Lower lobe of right lung (tissue), 2 donors: ENCODE data around the gene COL9A2. TPM values are rescaled to one million over a fixed set of nuclear protein-coding genes. Genes with fewer than 3 reads are reported as not detected.

ENCODE experiments used
- ATAC-seq, 2 donors: fragments of 200-7000 bp; cut with Tn5 transposase; one replicate each; pipeline ENCODE4 v1.9.1; 2020 to 2022; ENCODE audit warnings: mild to moderate bottlenecking in 2 of 2, moderate library complexity in 2 of 2
- DNase-seq: peaks from one replicate; pipeline ENCODE4 v3.0.0-alpha.2; 2020
- H3K27ac ChIP-seq: fragments of 200-600 bp; one replicate; pipeline ENCODE4 v1.8.0; 2022
- H3K27me3 ChIP-seq: fragments of 200-600 bp; one replicate; pipeline ENCODE4 v1.8.0; 2022; ENCODE audit warnings: low read depth
- H3K36me3 ChIP-seq: fragments of 200-600 bp; one replicate; pipeline ENCODE4 v1.8.0; 2022; ENCODE audit warnings: mild to moderate bottlenecking
- H3K4me1 ChIP-seq: fragments of 200-600 bp; one replicate; pipeline ENCODE4 v1.8.0; 2022
- H3K4me3 ChIP-seq: fragments of 200-600 bp; one replicate; pipeline ENCODE4 v1.8.0; 2022; ENCODE audit warnings: mild to moderate bottlenecking
- H3K9me3 ChIP-seq: fragments of 200-600 bp; one replicate; pipeline ENCODE4 v1.8.0; 2022
- intact Hi-C: fragments of 100-400 bp; cut with DNase I; formaldehyde crosslinking; loops from one replicate; pipeline ENCODE4 v1.11.0; 2022
- total RNA-seq: library from RNA; stranded (reverse); fragmentation: NEBNext Ultra II Directional; extraction: Animal tissue kit (Norgen Biotek cat#: 25700); gene quantifications from one replicate; pipeline ENCODE4 v1.2.1, GENCODE V29; 2021
- TF ChIP-seq, protein P1 (sequence below): fragments of 200-600 bp; IDR thresholded peaks from one replicate; pipeline ENCODE4 v1.8.0; 2022; ENCODE audit warnings: antibody characterized with exemption, mild to moderate bottlenecking
- donor health status: DM: no; HTN: yes; CAD: no; lungs with severe emphysema.

The COL9A2 gene
- total RNA-seq, 1 donor from 2014 or later, result 7.6 TPM

- Histone ChIP-seq H3K4me3 (no peak overlapping the region), H3K36me3 (no peaks in the 10 kb centered on the region), H3K4me1 (peaks cover 37% of the 10 kb centered on the region), H3K27me3 (peaks cover 28% of the 10 kb centered on the region), H3K27ac (no peak overlapping the region), H3K9me3 (no peaks in the 10 kb centered on the region)
- DNase-seq (no peak), ATAC-seq (no peak)
- intact Hi-C loops, result no loop called here
- TF ChIP-seq, protein P1, sequence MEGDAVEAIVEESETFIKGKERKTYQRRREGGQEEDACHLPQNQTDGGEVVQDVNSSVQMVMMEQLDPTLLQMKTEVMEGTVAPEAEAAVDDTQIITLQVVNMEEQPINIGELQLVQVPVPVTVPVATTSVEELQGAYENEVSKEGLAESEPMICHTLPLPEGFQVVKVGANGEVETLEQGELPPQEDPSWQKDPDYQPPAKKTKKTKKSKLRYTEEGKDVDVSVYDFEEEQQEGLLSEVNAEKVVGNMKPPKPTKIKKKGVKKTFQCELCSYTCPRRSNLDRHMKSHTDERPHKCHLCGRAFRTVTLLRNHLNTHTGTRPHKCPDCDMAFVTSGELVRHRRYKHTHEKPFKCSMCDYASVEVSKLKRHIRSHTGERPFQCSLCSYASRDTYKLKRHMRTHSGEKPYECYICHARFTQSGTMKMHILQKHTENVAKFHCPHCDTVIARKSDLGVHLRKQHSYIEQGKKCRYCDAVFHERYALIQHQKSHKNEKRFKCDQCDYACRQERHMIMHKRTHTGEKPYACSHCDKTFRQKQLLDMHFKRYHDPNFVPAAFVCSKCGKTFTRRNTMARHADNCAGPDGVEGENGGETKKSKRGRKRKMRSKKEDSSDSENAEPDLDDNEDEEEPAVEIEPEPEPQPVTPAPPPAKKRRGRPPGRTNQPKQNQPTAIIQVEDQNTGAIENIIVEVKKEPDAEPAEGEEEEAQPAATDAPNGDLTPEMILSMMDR, result no peak
Observed at GRCh38 chr1:40313329-40313957, 3.6 kb downstream of the COL9A2 start.

GRCh38 chr1:40312238-40313205 lies 4.6 kb downstream of the COL9A2 start:
- ATAC-seq (peak in 1 of 2 donors; percentile 22), DNase-seq (peak; percentile 85)
- H3K4me3 ChIP-seq, result peak overlapping the region; percentile 14
- H3K4me1 ChIP-seq, result peaks cover 37% of the 10 kb centered on the region
- TF ChIP-seq, protein P1, result no peak
- intact Hi-C loops, result no loop called here
- peaks cover 19% of the 10 kb centered on the region for H3K27me3 ChIP-seq
- H3K36me3 ChIP-seq, result no peaks in the 10 kb centered on the region
- no peak overlapping the region for H3K27ac ChIP-seq
- no peaks in the 10 kb centered on the region for H3K9me3 ChIP-seq

DNA sequence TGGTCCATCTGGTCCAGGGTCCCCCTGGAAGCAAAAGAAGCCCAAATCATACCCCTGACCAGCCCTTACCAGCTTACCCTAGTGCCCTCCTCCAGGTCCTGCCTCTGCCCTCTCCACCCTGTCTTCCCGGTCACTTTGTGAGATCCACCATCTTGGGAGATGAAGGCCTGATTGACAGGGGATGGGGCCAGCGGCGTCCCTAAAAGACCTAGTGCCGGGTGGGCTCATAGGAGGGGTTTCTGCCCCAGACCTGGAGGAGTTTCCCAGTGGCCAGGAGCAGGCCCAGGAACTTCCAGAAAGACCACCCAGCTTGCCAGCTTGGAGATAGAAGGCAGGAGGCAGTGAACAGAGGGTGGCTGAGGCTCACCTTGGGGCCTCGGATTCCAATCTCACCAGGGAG lies 5.4 kb downstream of the COL9A2 start:
- intact Hi-C loops, result no loop called here
- Histone ChIP-seq H3K27me3 (peaks cover 10% of the 10 kb centered on the region), H3K27ac (no peak overlapping the region), H3K9me3 (no peaks in the 10 kb centered on the region), H3K4me1 (peaks cover 28% of the 10 kb centered on the region), H3K36me3 (no peaks in the 10 kb centered on the region), H3K4me3 (no peak overlapping the region)
- ATAC-seq (no peak), DNase-seq (no peak)
- TF ChIP-seq, protein P1, result no peak

DNA sequence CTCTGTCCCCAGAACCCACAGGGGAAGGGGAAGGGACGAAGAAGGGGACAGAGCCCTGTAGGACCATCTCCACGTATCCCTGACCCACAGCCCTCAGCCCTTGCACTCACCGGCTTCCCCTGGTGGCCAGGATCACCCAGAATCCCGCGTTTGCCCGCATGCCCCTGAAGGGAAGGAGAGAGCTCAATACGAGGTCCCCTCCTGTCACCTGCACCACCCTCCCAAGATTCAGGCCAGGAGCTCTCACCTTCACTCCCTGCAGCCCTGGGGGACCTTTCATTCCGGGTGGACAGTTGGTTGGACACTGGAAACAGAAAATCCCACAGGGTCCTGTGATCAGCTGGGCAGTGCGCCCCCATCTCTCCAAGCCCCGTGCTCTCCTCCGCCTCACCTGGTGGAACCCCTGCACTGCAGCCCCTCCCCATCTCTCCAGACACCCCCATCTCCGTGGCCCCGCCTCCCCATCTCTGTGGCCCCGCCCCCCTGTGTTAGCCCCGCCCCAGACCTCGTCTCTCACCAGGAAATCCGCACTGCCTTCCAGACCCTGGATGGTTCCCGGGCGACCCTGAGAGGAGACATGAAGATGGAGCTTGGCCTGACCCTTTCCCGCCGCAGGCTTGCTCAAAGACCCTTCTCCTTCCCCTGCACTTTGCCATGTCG lies 6.0 kb downstream of the COL9A2 start:
- intact Hi-C loops, result no loop called here
- DNase-seq, result no peak
- ATAC-seq, result no peak

GRCh38 chr1:40310129-40310461 lies 7.0 kb downstream of the COL9A2 start:
- no peak overlapping the region for H3K27ac ChIP-seq
- no peak for ATAC-seq
- TF ChIP-seq, protein P1, result no peak

More for the DNA sequence above, 6.0 kb downstream of the COL9A2 start:
- Histone ChIP-seq H3K4me3 (no peak overlapping the region), H3K4me1 (peaks cover 23% of the 10 kb centered on the region), H3K9me3 (no peaks in the 10 kb centered on the region), H3K36me3 (no peaks in the 10 kb centered on the region), H3K27me3 (peaks cover 4% of the 10 kb centered on the region), H3K27ac (no peak overlapping the region)
- TF ChIP-seq, protein P1, result no peak

More at GRCh38 chr1:40310129-40310461, 7.0 kb downstream of the COL9A2 start:
- peaks cover 14% of the 10 kb centered on the region for H3K4me1 ChIP-seq
- no peak overlapping the region for H3K4me3 ChIP-seq
- H3K36me3 ChIP-seq, result no peaks in the 10 kb centered on the region
- intact Hi-C loops, result no loop called here
- H3K9me3 ChIP-seq, result no peaks in the 10 kb centered on the region
- DNase-seq, result no peak
- no peaks in the 10 kb centered on the region for H3K27me3 ChIP-seq
